ENCODE measurements around the gene COL4A1. TPM values are rescaled to one million over a fixed set of nuclear protein-coding genes. Genes with fewer than 3 reads are reported as not detected.

The COL4A1 gene
- total RNA-seq, 1 donor from 2014 or later: 2,489 TPM

DNA sequence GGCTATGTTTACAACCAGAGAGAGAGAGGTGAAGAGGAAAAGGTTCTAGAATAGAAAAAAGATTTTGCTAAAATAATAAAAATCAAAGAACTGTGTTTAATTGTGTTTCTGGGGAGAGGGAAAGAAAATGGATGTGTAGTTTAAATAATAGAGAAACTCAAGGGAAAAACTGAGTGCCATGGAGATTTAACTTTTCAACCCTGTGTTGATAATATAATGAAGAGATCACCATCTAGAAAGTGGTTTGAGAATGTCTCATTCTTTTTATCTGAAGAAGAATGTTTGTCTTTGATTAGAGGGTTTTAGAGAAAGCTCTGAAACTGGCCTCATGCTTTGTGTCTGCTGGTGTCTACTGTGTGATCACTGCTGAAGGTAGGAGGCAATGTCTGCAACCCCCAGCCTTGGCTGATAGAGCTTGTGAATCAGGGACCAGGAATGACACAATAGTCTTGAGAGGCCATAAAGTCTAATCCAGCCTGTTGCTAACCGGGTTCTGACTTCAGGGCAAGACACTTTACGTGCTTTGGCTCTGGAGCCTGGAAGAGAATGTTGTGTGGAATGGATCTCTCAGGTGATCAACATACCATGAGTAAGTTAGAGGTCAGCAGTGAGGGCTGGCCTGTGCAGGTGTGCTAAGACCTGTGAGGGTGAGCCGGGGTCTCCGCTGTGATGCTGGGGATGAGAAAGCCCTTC is 5.5 kb upstream of the COL4A1 start:
- H3K4me3 Mint-ChIP-seq (ENCODE audit: unreplicated experiment): peak overlapping the region; percentile 81
- H3K36me3 Mint-ChIP-seq (ENCODE audit: low read depth, unreplicated experiment): peaks cover 62% of the 10 kb centered on the region
- H3K4me3 ChIP-seq (ENCODE audit: insufficient read depth, low read depth, low read length): peak overlapping the region; percentile 15

DNA sequence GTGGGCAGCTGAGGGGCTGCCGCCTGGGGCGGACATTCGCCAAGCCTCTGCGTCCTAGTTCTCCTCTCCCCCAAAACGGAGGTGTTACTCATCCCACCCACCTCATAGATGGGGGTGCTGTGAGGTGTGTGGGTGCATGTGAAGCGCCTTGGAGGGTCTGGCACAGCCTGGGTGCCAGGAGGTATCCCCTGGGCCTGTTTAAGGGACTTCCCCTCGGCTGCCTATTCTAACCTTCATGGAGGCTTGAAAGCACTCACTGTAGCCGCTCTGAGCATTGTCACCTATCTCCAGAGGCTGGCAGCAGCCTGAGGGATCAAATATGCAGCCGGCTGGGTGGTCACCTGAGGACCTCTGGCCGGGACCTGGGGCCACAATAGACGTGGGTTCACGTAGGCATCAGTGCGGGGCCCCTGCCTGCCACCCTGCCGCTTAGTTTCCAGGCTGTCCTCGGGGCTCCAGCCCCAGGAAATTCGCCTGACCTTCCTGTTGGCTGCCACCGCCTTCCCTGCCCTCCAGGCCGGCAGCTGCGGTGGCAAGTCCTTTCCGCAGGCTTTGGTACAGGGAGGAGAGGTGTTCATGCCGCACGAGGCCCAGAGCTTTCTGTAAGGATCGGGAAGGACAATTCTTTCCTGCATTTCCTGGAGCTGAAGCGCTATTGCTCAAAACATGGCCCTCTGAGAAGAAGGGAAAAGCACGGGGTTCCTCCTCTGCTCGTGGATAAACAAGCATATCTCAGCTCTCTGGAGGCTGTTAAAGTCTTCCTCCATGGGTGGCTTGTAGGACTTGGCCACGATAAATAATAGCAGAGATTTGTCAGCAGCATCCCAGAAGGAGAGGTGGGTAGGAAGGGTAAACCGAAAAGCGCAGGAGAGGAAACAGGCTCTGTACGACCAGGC is 4.7 kb upstream of the COL4A1 start:
- no peak for DNase-seq (ENCODE audit: low read depth)
- peaks cover 57% of the 10 kb centered on the region for H3K36me3 Mint-ChIP-seq (ENCODE audit: low read depth, unreplicated experiment)
- Histone ChIP-seq H3K4me1 (ENCODE audit: insufficient read depth, low read length) (peaks cover 58% of the 10 kb centered on the region), H3K4me3 (ENCODE audit: insufficient read depth, low read depth, low read length) (peak overlapping the region; percentile 32), H3K36me3 (ENCODE audit: insufficient read depth, low read length) (peaks cover 28% of the 10 kb centered on the region), H3K9ac (ENCODE audit: low read length) (peak overlapping the region; percentile 97), H3K79me2 (ENCODE audit: insufficient read depth, low read length) (peaks cover 95% of the 10 kb centered on the region), H2AFZ (ENCODE audit: low read depth, low read length) (no peak overlapping the region), H3K27me3 (ENCODE audit: insufficient read depth, low read length) (no peaks in the 10 kb centered on the region), H3K4me2 (ENCODE audit: low read length) (peak overlapping the region; percentile 98), H3K9me3 (ENCODE audit: insufficient read depth, low read depth, low read length) (no peaks in the 10 kb centered on the region), H4K20me1 (ENCODE audit: insufficient read depth, low read length) (peaks cover 55% of the 10 kb centered on the region), H3K27ac (ENCODE audit: low read depth, low read length) (peak overlapping the region; percentile 87)
- H3K9me3 Mint-ChIP-seq (ENCODE audit: unreplicated experiment): no peaks in the 10 kb centered on the region
- peak overlapping the region; percentile 99 for H3K27ac Mint-ChIP-seq (ENCODE audit: unreplicated experiment)
- no peak for TF ChIP-seq EZH2 (IDR thresholded peaks at IDR 0.05; ENCODE audit: insufficient read depth, low read length)
- TF ChIP-seq, protein P1, sequence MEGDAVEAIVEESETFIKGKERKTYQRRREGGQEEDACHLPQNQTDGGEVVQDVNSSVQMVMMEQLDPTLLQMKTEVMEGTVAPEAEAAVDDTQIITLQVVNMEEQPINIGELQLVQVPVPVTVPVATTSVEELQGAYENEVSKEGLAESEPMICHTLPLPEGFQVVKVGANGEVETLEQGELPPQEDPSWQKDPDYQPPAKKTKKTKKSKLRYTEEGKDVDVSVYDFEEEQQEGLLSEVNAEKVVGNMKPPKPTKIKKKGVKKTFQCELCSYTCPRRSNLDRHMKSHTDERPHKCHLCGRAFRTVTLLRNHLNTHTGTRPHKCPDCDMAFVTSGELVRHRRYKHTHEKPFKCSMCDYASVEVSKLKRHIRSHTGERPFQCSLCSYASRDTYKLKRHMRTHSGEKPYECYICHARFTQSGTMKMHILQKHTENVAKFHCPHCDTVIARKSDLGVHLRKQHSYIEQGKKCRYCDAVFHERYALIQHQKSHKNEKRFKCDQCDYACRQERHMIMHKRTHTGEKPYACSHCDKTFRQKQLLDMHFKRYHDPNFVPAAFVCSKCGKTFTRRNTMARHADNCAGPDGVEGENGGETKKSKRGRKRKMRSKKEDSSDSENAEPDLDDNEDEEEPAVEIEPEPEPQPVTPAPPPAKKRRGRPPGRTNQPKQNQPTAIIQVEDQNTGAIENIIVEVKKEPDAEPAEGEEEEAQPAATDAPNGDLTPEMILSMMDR (IDR thresholded peaks at IDR 0.05; ENCODE audit: insufficient read depth, low read depth, low read length): no peak
- no peak for FAIRE-seq
- no peaks in the 10 kb centered on the region for H3K27me3 Mint-ChIP-seq (ENCODE audit: low read depth, unreplicated experiment)
- peak overlapping the region; percentile 99 for H3K4me3 Mint-ChIP-seq (ENCODE audit: unreplicated experiment)
- H3K4me1 Mint-ChIP-seq (ENCODE audit: low read depth, unreplicated experiment): peaks cover 49% of the 10 kb centered on the region

More for the DNA sequence above, 5.5 kb upstream of the COL4A1 start:
- peak overlapping the region; percentile 97 for H3K9ac ChIP-seq (ENCODE audit: low read length)
- Mint-ChIP-seq H3K4me1 (ENCODE audit: low read depth, unreplicated experiment) (peaks cover 54% of the 10 kb centered on the region), H3K27ac (ENCODE audit: unreplicated experiment) (peak overlapping the region; percentile 99), H3K27me3 (ENCODE audit: low read depth, unreplicated experiment) (no peaks in the 10 kb centered on the region), H3K9me3 (ENCODE audit: unreplicated experiment) (no peaks in the 10 kb centered on the region)
- H3K27me3 ChIP-seq (ENCODE audit: insufficient read depth, low read length): no peaks in the 10 kb centered on the region
- peaks cover 62% of the 10 kb centered on the region for H4K20me1 ChIP-seq (ENCODE audit: insufficient read depth, low read length)
- TF ChIP-seq, protein P1 (IDR thresholded peaks at IDR 0.05; ENCODE audit: insufficient read depth, low read depth, low read length): no peak
- TF ChIP-seq EZH2 (IDR thresholded peaks at IDR 0.05; ENCODE audit: insufficient read depth, low read length): no peak
- FAIRE-seq (peak; percentile 93), DNase-seq (ENCODE audit: low read depth) (peak; percentile 95)
- H3K79me2 ChIP-seq (ENCODE audit: insufficient read depth, low read length): peaks cover 95% of the 10 kb centered on the region
- peak overlapping the region; percentile 87 for H3K27ac ChIP-seq (ENCODE audit: low read depth, low read length)
- no peaks in the 10 kb centered on the region for H3K9me3 ChIP-seq (ENCODE audit: insufficient read depth, low read depth, low read length)
- H3K4me1 ChIP-seq (ENCODE audit: insufficient read depth, low read length): peaks cover 64% of the 10 kb centered on the region
- peaks cover 36% of the 10 kb centered on the region for H3K36me3 ChIP-seq (ENCODE audit: insufficient read depth, low read length)
- H3K4me2 ChIP-seq (ENCODE audit: low read length): peak overlapping the region; percentile 98
- no peak overlapping the region for H2AFZ ChIP-seq (ENCODE audit: low read depth, low read length)
